SK-N-SH (cell line): Measurements from ENCODE around the gene SMURF1.

Source experiments
- CHD2 ChIP-seq: fragments of 150-350 bp; IDR thresholded peaks from 2 replicates; pipeline ENCODE4 v1.6.1; 2018; ENCODE audit warnings: low read length; ENCODE audit not compliant: partially characterized antibody
- CTCF ChIP-seq: fragments of 200-600 bp; sonication (generic); IDR thresholded peaks from 2 replicates; pipeline ENCODE4 v1.6.1; 2017; ENCODE audit warnings: antibody characterized with exemption, mild to moderate bottlenecking, moderate library complexity
- ELF1 ChIP-seq: IDR thresholded peaks from 2 replicates; pipeline ENCODE4 v1.4.0; 2012
- EZH2phosphoT487 ChIP-seq: fragments of 200-600 bp; sonication (generic); IDR thresholded peaks from 2 replicates; pipeline ENCODE4 v1.6.1; 2017; ENCODE audit warnings: low read depth, mixed run types, mild to moderate bottlenecking, antibody characterized with exemption, moderate library complexity, borderline replicate concordance
- IRF3 ChIP-seq: fragments of 150-350 bp; IDR thresholded peaks from 2 replicates; pipeline ENCODE4 v1.6.1; 2016; ENCODE audit warnings: mild to moderate bottlenecking, low read depth, low read length
- MAX ChIP-seq: IDR thresholded peaks from 2 replicates; pipeline ENCODE4 v1.4.0; 2012; ENCODE audit warnings: low read depth
- MEF2A ChIP-seq: IDR thresholded peaks from 2 replicates; pipeline ENCODE4 v1.4.0; 2012; ENCODE audit warnings: low read depth, borderline replicate concordance
- NRF1 ChIP-seq: IDR thresholded peaks from 2 replicates; pipeline ENCODE4 v1.6.1; 2012; ENCODE audit warnings: low read depth, mild to moderate bottlenecking, low read length
- PBX3 ChIP-seq: IDR thresholded peaks from 2 replicates; pipeline ENCODE4; 2012
- POLR2AphosphoS5 ChIP-seq: IDR thresholded peaks from 2 replicates; pipeline ENCODE4 v1.6.1; 2012; ENCODE audit warnings: low read depth, low read length
- REST ChIP-seq: IDR thresholded peaks from 2 replicates; pipeline ENCODE4 v1.6.1; 2012; ENCODE audit warnings: mild to moderate bottlenecking, low read depth, low read length, moderate library complexity
- TEAD4 ChIP-seq: IDR thresholded peaks from 2 replicates; pipeline ENCODE4 v1.4.0; 2012; ENCODE audit warnings: mild to moderate bottlenecking, borderline replicate concordance; ENCODE audit not compliant: insufficient read depth
- USF2 ChIP-seq: fragments of 150-350 bp; IDR thresholded peaks from 2 replicates; pipeline ENCODE4 v1.6.1; 2017; ENCODE audit warnings: antibody characterized with exemption, low read length, low read depth, borderline replicate concordance
- ZBTB33 ChIP-seq: IDR thresholded peaks from 2 replicates; pipeline ENCODE4 v1.4.0; 2012; ENCODE audit warnings: low read depth, borderline replicate concordance

GRCh38 chr7:99141334-99141733 lies 2.6 kb downstream of the SMURF1 start:
- TF ChIP-seq CTCF = no peak
- TF ChIP-seq POLR2AphosphoS5 = no peak
- TF ChIP-seq IRF3 = no peak
- no peak for TF ChIP-seq REST
- TF ChIP-seq MEF2A = no peak
- TF ChIP-seq ELF1 = no peak
- no peak for TF ChIP-seq CHD2
- no peak for TF ChIP-seq MAX
- no peak for TF ChIP-seq ZBTB33
- TF ChIP-seq NRF1 = no peak
- TF ChIP-seq TEAD4 = no peak
- no peak for TF ChIP-seq USF2
- no peak for TF ChIP-seq PBX3
- no peak for TF ChIP-seq EZH2phosphoT487
